HG03280 (cell line): ENCODE results near the gene GRIK4.

Source experiments
- ATAC-seq: cut with Tn5 transposase; IDR thresholded peaks from one replicate; pipeline ENCODE4 v1.9.1; 2021; ENCODE audit warnings: mild to moderate bottlenecking, moderate library complexity; ENCODE audit not compliant: unreplicated experiment

GRIK4 gene

GRCh38 chr11:120893440-120894201, 382.1 kb downstream of the GRIK4 start:
- peak; percentile 73 for ATAC-seq

GRCh38 chr11:120894202-120894985, 382.8 kb downstream of the GRIK4 start:
- ATAC-seq, result no peak

DNA sequence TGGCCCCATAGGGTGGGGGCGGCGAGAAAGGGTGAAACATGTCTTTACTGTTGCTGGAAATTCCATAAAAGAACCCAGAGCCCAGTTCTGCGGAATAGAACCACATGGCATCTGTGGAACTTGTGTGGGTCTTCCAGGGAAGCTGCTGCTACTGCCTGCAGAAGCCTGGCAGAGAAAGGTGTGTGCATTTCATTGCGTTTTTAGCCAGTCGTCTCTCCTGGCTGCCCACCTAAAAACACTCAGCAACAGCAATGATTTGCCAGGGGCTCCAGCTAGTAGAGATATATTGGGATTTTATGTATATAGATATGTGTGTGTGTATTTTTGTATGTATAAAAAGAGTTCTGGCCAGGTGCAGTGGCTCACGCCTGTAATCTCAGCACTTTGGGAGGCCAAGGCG, 385.1 kb downstream of the GRIK4 start:
- no peak for ATAC-seq

- no peak for ATAC-seq
These were observed 387.0 kb downstream of the GRIK4 start for GRCh38 chr11:120898568-120898967.

GRCh38 chr11:120899720-120900119, 388.2 kb downstream of the GRIK4 start:
- no peak for ATAC-seq

DNA sequence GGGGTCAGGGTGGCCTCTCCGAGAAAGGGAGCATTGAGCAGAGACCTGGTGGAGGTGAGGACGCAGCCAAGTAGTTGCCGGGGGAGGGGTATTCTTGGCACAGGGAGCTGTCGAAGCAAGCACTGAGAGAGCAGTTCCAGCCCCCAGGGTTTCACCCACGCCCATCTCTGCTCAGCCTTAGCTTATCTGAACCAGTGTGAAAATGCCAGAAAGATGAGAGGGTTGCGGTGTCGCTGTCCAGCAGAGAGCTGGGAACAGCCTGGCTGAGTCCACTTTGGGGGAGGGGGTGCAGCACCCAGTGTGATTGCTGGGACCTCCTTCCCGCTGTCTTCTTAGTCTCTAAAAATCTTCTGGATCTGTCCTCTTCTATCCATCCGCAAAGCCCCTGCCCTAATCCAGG, 389.1 kb downstream of the GRIK4 start:
- ATAC-seq, result no peak

- no peak for ATAC-seq
These were observed 392.1 kb downstream of the GRIK4 start for GRCh38 chr11:120903686-120904085.

DNA sequence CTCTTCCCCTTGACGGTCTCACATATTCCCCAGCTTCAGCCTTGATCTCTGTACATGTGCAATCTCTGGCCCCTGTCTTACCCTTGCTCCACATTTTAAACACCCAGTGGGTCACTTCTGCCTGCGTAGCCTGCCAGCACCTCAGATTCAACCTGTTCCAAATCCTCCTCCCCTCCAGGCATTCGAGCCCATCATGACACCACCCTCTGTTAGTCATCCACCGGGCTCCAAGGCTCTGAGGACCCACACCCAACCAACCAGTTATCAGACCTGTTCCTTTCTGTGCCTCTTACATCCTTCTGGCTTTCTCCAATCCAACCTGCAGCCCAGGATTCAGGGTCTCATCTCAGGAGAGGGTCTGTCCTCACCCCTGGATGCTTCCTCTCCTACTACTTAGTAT, 392.6 kb downstream of the GRIK4 start:
- ATAC-seq, result no peak

GRCh38 chr11:120906766-120907165, 395.2 kb downstream of the GRIK4 start:
- no peak for ATAC-seq

- ATAC-seq, result no peak
These were observed 396.4 kb downstream of the GRIK4 start for GRCh38 chr11:120907971-120908370.

DNA sequence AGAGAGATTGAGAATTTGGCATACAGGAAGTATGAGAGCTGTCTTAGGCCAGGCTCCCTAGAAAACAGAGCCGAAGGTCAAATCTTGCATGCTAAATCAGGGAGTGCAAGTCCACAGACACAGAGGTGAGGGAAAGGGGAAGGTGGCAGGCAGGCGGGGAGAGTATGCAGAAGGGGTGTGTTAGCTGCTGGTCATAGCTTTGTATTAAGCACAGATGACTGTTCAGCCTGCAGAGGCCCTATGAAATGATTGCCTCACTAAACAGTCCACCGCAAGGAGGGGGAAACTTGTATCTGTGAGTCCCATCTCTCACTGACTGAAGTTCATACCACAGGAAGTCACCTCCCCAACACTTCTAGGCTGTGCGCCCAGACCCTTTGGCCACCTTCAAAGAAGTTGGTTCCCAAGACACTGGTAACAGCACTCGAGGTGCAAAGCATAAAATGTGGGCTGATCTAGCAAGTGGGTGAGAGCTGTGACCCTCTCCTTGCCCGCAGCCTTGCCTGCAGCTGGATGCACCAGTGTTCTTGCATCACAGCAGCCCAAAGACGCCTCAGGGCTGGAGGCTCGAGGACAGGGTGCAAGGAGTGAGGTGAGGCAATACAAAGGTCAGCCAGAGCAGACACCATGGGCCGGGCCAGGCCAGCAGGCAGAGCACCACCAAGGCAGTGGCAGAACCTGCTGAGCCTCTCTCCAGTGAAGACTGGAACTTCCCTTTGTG, 397.1 kb downstream of the GRIK4 start:
- ATAC-seq, result no peak

DNA sequence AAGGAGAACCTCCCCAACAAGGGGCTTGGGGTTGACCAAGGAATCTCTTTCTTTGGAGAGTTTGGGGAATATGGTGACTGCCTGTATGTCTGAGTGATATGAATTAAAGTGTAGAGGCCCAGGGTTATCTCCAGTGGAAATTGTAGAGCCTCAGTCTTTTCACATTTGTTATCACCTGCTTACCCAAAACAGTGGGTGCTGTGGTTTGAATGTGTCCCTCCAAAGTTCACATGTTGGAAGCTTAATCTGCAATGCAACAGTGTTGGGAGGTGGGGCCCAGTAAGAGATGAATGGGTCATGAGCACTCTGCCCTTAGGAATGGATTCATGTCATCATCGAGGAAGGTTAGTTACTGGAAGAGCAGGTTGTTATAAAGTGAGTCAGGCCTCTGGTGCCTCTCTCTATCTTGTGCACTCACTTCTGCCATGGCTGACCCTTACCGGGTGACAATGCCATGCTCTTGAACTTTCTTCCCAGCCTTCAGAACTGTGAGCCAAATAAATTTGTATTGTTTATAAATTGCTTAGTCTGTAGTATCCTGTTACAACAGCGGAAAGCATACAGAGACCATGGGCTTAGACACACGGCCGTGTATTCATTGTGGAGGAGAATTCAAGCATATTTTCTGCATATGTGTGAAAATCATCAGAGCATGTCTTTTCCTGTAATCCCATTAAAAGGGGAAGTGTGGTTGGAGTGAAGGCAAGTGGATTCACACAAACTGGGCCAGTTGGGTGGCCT, 398.3 kb downstream of the GRIK4 start:
- no peak for ATAC-seq

DNA sequence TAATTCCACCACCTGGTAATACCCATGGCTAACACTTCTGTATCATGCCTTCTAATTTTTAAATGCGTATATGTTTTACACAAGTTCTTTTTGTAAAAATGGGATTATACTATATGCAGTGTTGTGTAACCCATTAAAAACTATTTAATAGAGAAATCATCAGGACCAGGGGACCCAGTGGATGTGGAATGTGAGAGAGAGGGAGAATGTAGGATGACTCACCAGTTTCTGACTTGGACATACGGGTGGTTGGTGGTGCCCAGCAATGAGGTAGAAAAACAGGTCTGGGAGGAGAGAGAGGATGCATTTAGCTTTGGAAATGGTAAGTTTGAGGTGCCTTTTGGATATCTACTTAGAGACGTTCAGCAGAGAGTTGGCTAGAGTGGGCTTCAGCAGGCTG, 400.4 kb downstream of the GRIK4 start:
- no peak for ATAC-seq

DNA sequence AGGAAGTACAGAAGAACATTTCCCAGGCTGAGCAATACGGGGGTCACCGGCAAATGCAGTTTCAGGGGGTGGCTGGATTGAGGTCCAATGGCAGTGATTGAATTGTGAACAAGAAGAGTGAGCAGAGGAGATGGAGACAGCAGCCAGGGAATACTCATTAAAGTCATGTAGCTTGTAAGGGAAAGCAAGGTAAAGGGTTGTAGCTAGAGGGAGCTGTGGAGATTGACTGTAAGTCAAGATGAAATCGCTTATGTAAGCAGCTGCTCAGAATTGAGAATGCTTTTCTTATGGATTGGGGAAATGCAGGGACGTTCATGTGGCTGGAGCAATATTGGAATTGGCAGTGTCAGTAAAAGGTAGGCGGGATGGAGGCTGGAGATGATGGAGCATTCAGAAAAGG, 401.0 kb downstream of the GRIK4 start:
- ATAC-seq, result no peak

DNA sequence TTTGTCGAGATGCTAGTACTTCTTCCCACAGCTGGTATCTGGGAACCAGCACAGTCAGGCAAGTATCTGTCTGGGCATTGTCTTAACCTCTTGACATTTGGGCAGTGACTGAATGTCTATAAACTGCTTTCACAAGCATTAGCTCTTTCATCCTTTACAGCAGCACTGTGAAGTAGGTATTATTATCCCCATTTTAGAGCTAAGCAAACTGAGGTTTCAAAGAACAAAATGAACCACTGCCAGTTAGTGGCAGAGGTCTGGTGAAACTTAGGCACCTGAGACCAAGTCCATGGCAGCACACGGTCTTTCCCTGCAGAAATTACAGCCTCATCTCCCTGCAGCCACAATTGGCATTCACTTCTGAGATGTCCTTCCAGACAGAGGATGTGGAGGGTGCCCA, 401.4 kb downstream of the GRIK4 start:
- ATAC-seq, result no peak

DNA sequence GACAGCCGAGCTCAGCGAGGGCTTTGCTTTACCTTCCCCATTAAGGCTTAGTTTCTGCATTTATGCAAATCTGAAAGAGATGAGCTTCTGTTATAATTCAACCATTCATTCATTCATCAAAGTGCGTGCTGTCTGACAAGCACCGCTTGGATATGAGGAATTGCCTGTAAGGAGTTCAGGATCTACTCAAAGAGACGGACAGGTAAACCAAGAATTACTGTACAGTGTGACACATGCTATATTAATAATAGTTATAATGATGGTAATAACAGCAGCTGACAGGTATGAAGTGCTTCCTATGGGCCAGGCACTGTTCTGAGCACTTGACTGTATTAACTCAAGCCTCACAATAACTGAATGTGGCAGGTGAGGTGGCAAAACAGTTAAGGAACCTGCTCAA, 402.5 kb downstream of the GRIK4 start:
- ATAC-seq, result no peak

GRCh38 chr11:120914601-120915000, 403.1 kb downstream of the GRIK4 start:
- ATAC-seq, result no peak

- peak; percentile 27 for ATAC-seq
These were observed 406.2 kb downstream of the GRIK4 start for GRCh38 chr11:120917559-120918239.

- peak; percentile 56 for ATAC-seq
These were observed 406.7 kb downstream of the GRIK4 start for GRCh38 chr11:120918257-120918656.

- ATAC-seq, result no peak
These were observed 407.5 kb downstream of the GRIK4 start for GRCh38 chr11:120919045-120919444.
